ENCODE data around the gene PSD4. TPM values are rescaled to one million over a fixed set of nuclear protein-coding genes. Genes with fewer than 3 reads are reported as not detected.

Gene PSD4
- total RNA-seq, 4 donors from 2014 or later, result 6.3 to 27.6 (median 13.1) TPM

GRCh38 chr2:113182471-113183260 is 8.9 kb downstream of the PSD4 start:
- ATAC-seq (ENCODE audit: low FRiP score) (no peak), DNase-seq (ENCODE audit: low spot score) (no peak)
- TF ChIP-seq CTCF (IDR thresholded peaks at IDR 0.05), result no peak

GRCh38 chr2:113183264-113183663 is 9.5 kb downstream of the PSD4 start:
- ATAC-seq (ENCODE audit: low FRiP score) (no peak), DNase-seq (ENCODE audit: low spot score) (no peak)
- TF ChIP-seq CTCF (IDR thresholded peaks at IDR 0.05), result no peak

- no peak for DNase-seq (ENCODE audit: low spot score)
- no peak for ATAC-seq (ENCODE audit: low FRiP score)
- no peak for TF ChIP-seq CTCF (IDR thresholded peaks at IDR 0.05)
These were observed 9.9 kb downstream of the PSD4 start for GRCh38 chr2:113183703-113184102.

- ATAC-seq (ENCODE audit: low FRiP score) (no peak), DNase-seq (ENCODE audit: low spot score) (no peak)
- no peak for TF ChIP-seq CTCF (IDR thresholded peaks at IDR 0.05)
These were observed 10.9 kb downstream of the PSD4 start for GRCh38 chr2:113184531-113185230.

- no peak for TF ChIP-seq CTCF (IDR thresholded peaks at IDR 0.05)
- DNase-seq (ENCODE audit: low spot score), result no peak
- peak; percentile 60 for ATAC-seq (ENCODE audit: low FRiP score)
These were observed 12.1 kb downstream of the PSD4 start for GRCh38 chr2:113185664-113186432.

GRCh38 chr2:113186433-113186796 is 12.6 kb downstream of the PSD4 start:
- ATAC-seq (ENCODE audit: low FRiP score), result no peak

More at GRCh38 chr2:113186433-113186796, 12.6 kb downstream of the PSD4 start:
- TF ChIP-seq CTCF (IDR thresholded peaks at IDR 0.05), result no peak
- no peak for DNase-seq (ENCODE audit: low spot score)
